HK-2 (cell line): ENCODE data around the gene SMIM41.

Experiments
- DNase-seq: peaks from one replicate; pipeline ENCODE4 v3.0.0-alpha.2; 2018; ENCODE audit not compliant: unreplicated experiment

Gene SMIM41

DNA sequence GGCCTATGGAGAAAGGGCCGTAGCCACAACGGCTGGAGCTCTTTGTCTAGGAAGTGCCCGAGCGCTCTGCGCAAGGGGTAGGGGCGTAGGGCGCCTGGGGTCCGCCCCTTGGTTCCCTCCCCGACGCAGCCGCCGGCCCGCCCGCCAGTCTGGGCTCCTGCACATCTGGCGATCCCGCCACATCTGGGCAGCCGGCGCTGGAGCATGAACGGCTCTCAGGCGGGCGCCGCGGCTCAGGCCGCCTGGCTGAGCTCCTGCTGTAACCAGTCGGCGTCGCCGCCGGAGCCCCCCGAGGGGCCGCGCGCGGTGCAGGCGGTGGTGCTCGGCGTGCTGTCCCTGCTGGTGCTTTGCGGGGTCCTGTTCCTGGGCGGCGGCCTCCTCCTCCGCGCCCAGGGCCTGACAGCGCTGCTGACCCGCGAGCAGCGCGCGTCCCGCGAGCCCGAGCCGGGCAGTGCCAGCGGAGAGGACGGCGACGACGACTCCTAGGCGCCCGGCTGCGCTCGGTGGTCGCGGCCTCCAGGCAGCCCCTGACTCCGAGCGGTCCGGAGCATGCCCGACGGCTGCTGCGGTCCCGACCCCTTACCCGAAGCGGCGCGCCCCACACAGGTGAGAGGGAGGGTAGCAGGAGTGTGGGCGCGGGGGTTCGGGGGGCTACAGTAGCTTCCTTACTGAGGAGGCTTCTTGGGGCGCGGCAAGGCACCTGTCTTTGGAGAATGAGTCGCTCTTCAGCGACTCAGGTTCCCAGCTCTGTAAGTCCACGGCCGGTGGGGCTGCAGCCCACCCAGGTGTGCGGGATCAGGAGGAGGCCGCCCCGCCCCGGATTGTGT, at the start of gene SMIM41:
SMIM41 (plus strand) TSS at position 129 of the 827 bp plus-strand sequence; CDS start at position 205, 76 bp downstream.
- DNase-seq, result no peak

GRCh38 chr12:52032446-52032803, 47.1 kb upstream of the SMIM41 start:
- DNase-seq, result no peak

GRCh38 chr12:52032804-52033445, 46.6 kb upstream of the SMIM41 start:
- peak; percentile 93 for DNase-seq

GRCh38 chr12:52033446-52034140, 45.9 kb upstream of the SMIM41 start:
- DNase-seq, result no peak

DNA sequence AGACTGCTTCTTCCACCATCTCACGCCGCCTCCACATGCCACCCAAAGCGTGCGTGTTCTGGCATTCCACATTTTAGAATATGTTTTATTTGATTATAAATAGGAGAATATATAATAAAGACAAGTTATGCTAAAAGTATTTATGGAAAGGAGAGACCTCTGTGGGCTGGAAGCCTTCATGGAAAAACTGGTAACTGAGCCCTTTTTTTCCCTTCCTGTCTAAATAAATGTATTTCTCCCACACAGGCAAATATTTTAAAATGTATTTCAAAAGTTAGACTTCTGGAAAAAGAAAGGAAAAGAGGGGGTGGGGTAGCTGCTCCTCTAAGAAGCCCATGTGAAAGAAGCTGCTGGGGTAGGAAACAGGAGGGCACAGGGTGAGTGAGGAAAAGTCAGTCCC, 44.3 kb upstream of the SMIM41 start:
- DNase-seq, result no peak

DNA sequence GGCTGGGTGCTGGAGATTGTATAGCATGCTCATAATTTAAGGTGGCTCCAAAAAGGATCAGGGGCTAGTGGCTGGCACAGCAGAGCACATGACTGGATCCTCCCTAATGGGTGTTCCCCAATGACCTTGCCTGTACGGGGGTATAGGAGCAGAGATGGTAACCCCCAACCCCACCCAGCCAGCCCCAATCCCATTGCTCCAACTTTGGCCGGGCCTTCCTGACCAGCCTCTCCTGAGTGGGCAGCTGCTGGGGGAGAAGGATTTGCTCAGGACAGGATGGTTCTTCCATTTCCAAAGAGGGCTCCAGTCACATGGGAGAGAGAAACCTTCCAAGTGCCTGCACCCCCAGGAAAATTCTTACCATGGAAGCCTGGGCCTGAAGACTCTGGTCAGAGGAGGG, 43.6 kb upstream of the SMIM41 start:
- no peak for DNase-seq

- peak; percentile 60 for DNase-seq
Observed at GRCh38 chr12:52036587-52037171, 42.8 kb upstream of the SMIM41 start.

GRCh38 chr12:52037248-52037861, 42.1 kb upstream of the SMIM41 start:
- no peak for DNase-seq

DNA sequence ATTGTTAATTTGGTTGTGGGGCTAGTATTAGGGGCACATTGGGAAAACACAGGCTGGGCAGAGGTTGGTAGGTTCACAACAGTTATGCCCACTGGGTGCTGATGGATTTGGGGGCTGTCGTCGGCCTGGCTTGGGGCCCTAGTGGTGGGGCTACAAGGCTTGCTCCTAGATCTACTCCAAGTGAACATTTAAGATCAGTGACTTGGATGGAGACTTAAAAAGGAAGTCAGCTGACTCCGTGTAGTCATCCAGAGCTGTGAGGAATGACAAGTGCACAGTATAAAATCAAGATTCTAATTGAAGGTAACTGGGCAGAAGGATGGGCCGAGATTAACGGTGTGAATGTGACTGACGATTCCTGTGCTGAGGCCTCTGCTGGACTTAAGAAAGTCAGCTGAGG, 41.1 kb upstream of the SMIM41 start:
- no peak for DNase-seq

- DNase-seq, result no peak
Observed at GRCh38 chr12:52041035-52041434, 38.5 kb upstream of the SMIM41 start.

GRCh38 chr12:52041695-52042123, 37.8 kb upstream of the SMIM41 start:
- DNase-seq, result no peak

DNA sequence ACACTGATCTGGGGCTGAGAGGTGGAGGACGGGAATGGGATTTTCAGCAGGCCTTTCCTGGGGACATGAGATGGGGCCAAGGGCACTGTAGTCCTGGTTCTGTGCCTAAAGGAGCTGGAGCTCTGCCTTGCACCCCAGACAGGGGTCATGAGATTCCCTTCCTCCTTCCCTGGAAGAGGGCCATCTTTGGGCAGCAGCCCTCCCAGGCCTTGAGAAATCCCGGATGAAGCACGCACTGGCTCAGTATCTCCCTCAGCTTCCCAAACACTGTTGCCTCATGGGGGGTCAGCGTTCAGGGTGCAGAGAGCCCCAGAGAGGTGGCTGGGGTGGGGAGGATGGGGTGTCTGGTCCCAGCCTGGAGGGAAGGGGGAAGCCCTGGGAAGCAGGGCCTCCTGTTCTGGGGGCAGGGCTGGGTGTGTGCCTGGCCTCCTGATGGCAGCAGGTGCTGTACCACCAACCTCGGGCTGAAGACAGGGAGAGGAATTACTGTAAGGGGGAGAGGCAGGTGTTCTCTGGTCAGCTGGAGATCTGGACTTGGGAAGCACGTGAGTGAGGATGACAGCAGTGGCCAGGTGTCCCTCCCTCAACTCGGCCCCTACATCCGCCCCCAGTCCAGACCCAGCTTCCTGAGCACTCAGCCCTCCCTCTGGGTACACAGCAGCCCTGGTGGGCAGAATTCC, 36.7 kb upstream of the SMIM41 start:
- DNase-seq, result no peak

- DNase-seq, result no peak
Observed at GRCh38 chr12:52043386-52044212, 35.9 kb upstream of the SMIM41 start.

GRCh38 chr12:52044292-52044983, 35.1 kb upstream of the SMIM41 start:
- no peak for DNase-seq

- DNase-seq, result no peak
Observed at GRCh38 chr12:52045794-52046199, 33.7 kb upstream of the SMIM41 start.

GRCh38 chr12:52046859-52047258, 32.6 kb upstream of the SMIM41 start:
- no peak for DNase-seq

GRCh38 chr12:52049286-52049685, 30.2 kb upstream of the SMIM41 start:
- DNase-seq, result no peak

GRCh38 chr12:52049688-52050087, 29.8 kb upstream of the SMIM41 start:
- no peak for DNase-seq

DNA sequence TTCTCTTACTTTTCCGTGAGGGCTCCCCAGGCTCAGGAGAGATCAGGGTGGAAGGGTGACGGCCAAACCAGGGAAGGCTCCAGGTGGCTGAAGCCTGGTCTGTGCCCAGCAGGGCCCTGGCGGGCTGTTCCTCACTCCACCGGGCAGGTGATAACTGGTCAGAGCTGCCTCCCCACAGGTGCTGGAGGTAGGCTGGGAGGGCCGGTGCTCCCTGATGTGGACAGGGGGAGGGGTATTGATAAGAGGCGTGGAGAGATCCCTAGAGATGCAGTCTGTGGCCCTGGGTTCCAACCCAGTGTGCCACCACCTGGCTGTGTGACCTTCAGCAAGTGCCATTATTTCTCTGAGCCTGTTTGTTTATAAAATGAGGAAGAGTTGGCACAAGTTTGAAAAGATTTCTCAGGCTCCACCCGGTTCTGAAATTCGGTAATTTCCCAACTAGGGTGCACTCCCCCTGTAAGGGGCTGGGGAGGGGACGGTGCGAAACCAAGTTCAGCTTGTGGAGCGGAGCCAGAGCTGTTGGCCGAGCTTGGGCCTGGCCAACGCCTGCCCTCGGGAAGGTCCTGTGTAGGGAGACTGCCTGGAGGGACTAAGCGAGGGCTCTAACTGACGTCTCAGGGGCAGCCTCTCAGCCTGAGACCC, 29.3 kb upstream of the SMIM41 start:
- no peak for DNase-seq
